K562 (cell line): ENCODE data around the gene PPT1. TPM values are rescaled to one million over a fixed set of nuclear protein-coding genes. Genes with fewer than 3 reads are reported as not detected.

Source experiments
- ETV6 ChIP-seq, 3 experiments: fragments of 150-350 bp in 1 of 3; sonication (generic) in 1 of 3; formaldehyde crosslinking in 1 of 3; IDR thresholded peaks; 2 replicates each; pipeline versions ENCODE4 v1.6.1 to v1.8.0; 2014 to 2022; ENCODE audit warnings: borderline replicate concordance in 2 of 3, low read depth in 2 of 3, antibody characterized with exemption in 1 of 3, low read length in 1 of 3, mild to moderate bottlenecking in 1 of 3, missing genetic modification reagents in 1 of 3
- KAT7 ChIP-seq: sonication (generic); formaldehyde crosslinking; IDR thresholded peaks from 2 replicates; pipeline ENCODE4 v1.8.0; 2022; ENCODE audit warnings: missing genetic modification reagents, mild to moderate bottlenecking, borderline replicate concordance
- MGA ChIP-seq: fragments of 450-650 bp; IDR thresholded peaks from 2 replicates; pipeline ENCODE4 v1.6.1; 2016; ENCODE audit warnings: mild to moderate bottlenecking, moderate library complexity
- PTBP1 ChIP-seq: fragments of 200-400 bp; formaldehyde crosslinking; IDR thresholded peaks from 2 replicates; pipeline ENCODE4 v1.6.1; 2017; ENCODE audit warnings: low read depth, low read length
- ZNF609 ChIP-seq: sonication (generic); formaldehyde crosslinking; IDR thresholded peaks from 2 replicates; pipeline ENCODE4 v1.8.1; 2023; ENCODE audit warnings: missing genetic modification reagents, mild to moderate bottlenecking, borderline replicate concordance
- polyA plus RNA-seq, 8 experiments: library from polyadenylated mRNA; depleted of rRNA in 4 of 8; stranded (reverse) in 5 of 8; unstranded in 3 of 8; fragments of >200 nt; fragmentation: Nextera tagmentation in 2 of 8; fragmentation: Illumina TruSeq in 1 of 8; extraction: Ambion mirVana in 2 of 8; extraction: Trizol in 1 of 8; gene quantifications; 2 replicates each; pipeline versions ENCODE4 v1.2.1 to v1.2.3, GENCODE V29; 2011 to 2014; ENCODE audit warnings: inconsistent platforms in 1 of 8, missing spikeins in 1 of 8
- total RNA-seq, 7 experiments: library from RNA; depleted of rRNA in 6 of 7; stranded (reverse); fragments of >200 nt in 6 of 7; fragmentation: Illumina TruSeq in 2 of 7; extraction: Trizol in 2 of 7; gene quantifications; 2 replicates each; pipeline versions ENCODE4 v1.2.1 to v1.2.3, GENCODE V29; 2011 to 2021; ENCODE audit warnings: low replicate concordance in 1 of 7

The PPT1 gene
- total and polyA plus RNA-seq, 9 of the 15 experiments (the other 6 are each of a cell fraction or from before 2014, with no cell fraction given), result 72.2 to 285 (median 143) TPM

- no peak; the same call in 1 of the 2 replicates for TF ChIP-seq ZNF609 (CRISPR knock-in tag)
- no peak for TF ChIP-seq MGA
- TF ChIP-seq PTBP1, result peak; percentile 44; the same call in 1 of the 2 replicates
- TF ChIP-seq KAT7 (CRISPR knock-in tag), result peak; percentile 83; the same call in 1 of the 2 replicates
- peak in 1 of 2 experiments; percentile 48; a peak in 1 of 4 replicates for TF ChIP-seq ETV6 (IDR thresholded peaks at IDR 0.05; ENCODE audit: borderline replicate concordance in 1 of 2, low read depth in 2 of 2, low read length in 1 of 2)
- TF ChIP-seq ETV6 (CRISPR knock-in tag; IDR thresholded peaks at IDR 0.05; ENCODE audit: borderline replicate concordance), result no peak
Observed at GRCh38 chr1:40040511-40041465, 56.3 kb downstream of the PPT1 start, which contains the start of gene CAP1 (continued).
